A673 (cell line): ENCODE results near the gene RORC. TPM values are rescaled to one million over a fixed set of nuclear protein-coding genes. Genes with fewer than 3 reads are reported as not detected.
"Not testable (repeated sequence)": the region's sequence is repeated elsewhere in the genome, so short reads cannot be mapped to it uniquely, and the experiment has no call there.

Source experiments
- BruUV-seq: library from RNA; stranded (reverse); fragments of 400-500 nt; replicated peaks from 2 replicates; lab custom pipeline; 2021; lab: Mats Ljungman, UMichigan
- CTCF ChIA-PET: fragments of 300-600 bp; sonication (Branson Sonifier 250); formaldehyde crosslinking; loops from one replicate; lab custom pipeline; 2022; ENCODE audit warnings: antibody characterized with exemption; lab: Charles Lee
- POLR2A ChIA-PET: fragments of 300-600 bp; sonication (Branson Sonifier 250); formaldehyde crosslinking; loops from one replicate; lab custom pipeline; 2022; ENCODE audit warnings: antibody characterized with exemption; ENCODE audit not compliant: low non-redundant PET; lab: Charles Lee
- DNase-seq: peaks from one replicate; pipeline ENCODE4 v3.0.0-alpha.2; 2015; ENCODE audit warnings: low spot score
- H3K27ac ChIP-seq: fragments of 200-600 bp; sonication (generic); 2 replicates; pipeline ENCODE4 v1.5.1; 2016; ENCODE audit warnings: mixed run types, low read depth, mild to moderate bottlenecking, mixed read lengths, antibody characterized with exemption, low read length; ENCODE audit not compliant: poor library complexity, severe bottlenecking
- H3K27me3 ChIP-seq: fragments of 200-600 bp; sonication (generic); replicated peaks from 2 replicates; pipeline ENCODE4 v1.6.1; 2017; ENCODE audit warnings: mixed run types, low read depth, mild to moderate bottlenecking, mixed read lengths, antibody characterized with exemption, low read length; ENCODE audit not compliant: insufficient read depth, poor library complexity
- H3K36me3 ChIP-seq: fragments of 200-600 bp; sonication (generic); 2 replicates; pipeline ENCODE4 v1.6.1; 2016; ENCODE audit warnings: mixed run types, mild to moderate bottlenecking, mixed read lengths, antibody characterized with exemption, low read length; ENCODE audit not compliant: insufficient read depth, poor library complexity, severe bottlenecking
- H3K4me1 ChIP-seq: fragments of 200-600 bp; sonication (generic); 2 replicates; pipeline ENCODE4 v1.6.1; 2017; ENCODE audit warnings: mixed run types, mild to moderate bottlenecking, mixed read lengths, antibody characterized with exemption, low read length; ENCODE audit not compliant: insufficient read depth, poor library complexity, severe bottlenecking
- H3K4me3 ChIP-seq: fragments of 200-600 bp; sonication (generic); 2 replicates; pipeline ENCODE4 v1.5.1; 2016; ENCODE audit warnings: low read depth, mixed run types, mild to moderate bottlenecking, mixed read lengths, low read length; ENCODE audit not compliant: poor library complexity, severe bottlenecking
- H3K9me3 ChIP-seq: fragments of 200-600 bp; sonication (generic); 2 replicates; pipeline ENCODE4 v1.6.1; 2016; ENCODE audit warnings: mixed run types, low read depth, mild to moderate bottlenecking, mixed read lengths, antibody characterized with exemption, low read length; ENCODE audit not compliant: poor library complexity, severe bottlenecking
- EZH2 ChIP-seq: fragments of 200-600 bp; sonication (generic); IDR thresholded peaks from 2 replicates; pipeline ENCODE4 v1.6.1; 2017; ENCODE audit warnings: borderline replicate concordance, low read depth, mild to moderate bottlenecking, mixed read lengths, antibody characterized with exemption, low read length; ENCODE audit not compliant: poor library complexity, severe bottlenecking
- intact Hi-C: fragments of 100-400 bp; cut with micrococcal nuclease; formaldehyde crosslinking; loops from one replicate; pipeline ENCODE4 v1.10.0; 2022; ENCODE audit not compliant: unreplicated experiment
- total RNA-seq: library from RNA; stranded (reverse); gene quantifications from 2 replicates; pipeline ENCODE4 v1.2.3, GENCODE V29; 2021
- TF ChIP-seq, protein P1 (sequence below): fragments of 300-800, 200-600 bp; sonication (generic); conservative IDR thresholded peaks from 2 replicates; pipeline ENCODE4 v1.5.1; 2017; ENCODE audit warnings: low read depth, mild to moderate bottlenecking, antibody characterized with exemption, low read length, moderate library complexity, mixed read lengths

RORC gene
- total RNA-seq, 1 experiment from 2014 or later: not detected

DNA sequence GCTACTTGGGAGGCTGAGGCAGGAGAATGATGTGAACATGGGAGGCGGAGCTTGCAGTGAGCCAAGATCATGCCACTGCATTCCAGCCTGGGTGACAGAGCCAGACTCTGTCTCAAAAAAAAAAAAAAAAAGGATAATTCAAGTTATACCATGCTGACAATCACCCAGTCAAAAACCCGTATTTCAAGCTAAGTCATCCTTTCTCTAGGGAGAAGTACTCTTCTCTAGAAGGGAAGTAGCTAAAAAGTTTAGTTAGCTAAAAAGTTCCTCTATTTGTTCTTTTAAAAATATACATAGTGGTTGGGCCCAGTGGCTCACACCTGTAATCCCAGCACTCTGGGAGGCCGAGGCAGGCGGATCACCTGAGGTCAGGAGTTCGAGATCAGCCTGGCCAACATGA, 50.9 kb downstream of the RORC start:
- peaks cover 17% of the 10 kb centered on the region for H3K27me3 ChIP-seq
- H3K27ac ChIP-seq, POLR2A ChIA-PET, H3K4me3 ChIP-seq, intact Hi-C loops, DNase-seq, CTCF ChIA-PET, H3K4me1 ChIP-seq, BruUV-seq, H3K36me3 ChIP-seq, H3K9me3 ChIP-seq: not testable (repeated sequence)

DNA sequence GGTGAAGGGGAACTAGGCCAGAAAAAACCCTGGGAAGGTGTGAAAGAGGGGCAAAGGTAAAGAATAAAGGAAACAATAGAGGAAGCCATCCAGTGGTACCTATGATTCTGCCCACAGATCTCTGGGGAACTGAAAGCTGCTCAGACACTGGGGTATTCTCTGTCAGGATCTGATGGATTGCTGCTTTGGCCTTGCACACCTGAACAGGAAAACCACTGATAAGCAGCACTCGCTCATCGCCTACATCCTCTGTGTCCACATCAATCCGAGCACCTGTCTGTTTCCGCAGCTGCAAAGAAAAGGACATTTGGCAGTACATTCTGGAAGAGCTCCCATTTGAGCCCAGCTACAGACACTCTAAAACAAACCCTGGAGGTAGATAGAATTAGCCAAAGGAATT, 51.8 kb downstream of the RORC start:
- intact Hi-C loops: no loop called here
- Histone ChIP-seq H3K27ac (no peak overlapping the region), H3K9me3 (no peaks in the 10 kb centered on the region), H3K27me3 (peaks cover 10% of the 10 kb centered on the region), H3K4me1 (no peaks in the 10 kb centered on the region), H3K36me3 (no peaks in the 10 kb centered on the region), H3K4me3 (no peak overlapping the region)
- CTCF ChIA-PET: no interaction called here
- TF ChIP-seq, protein P1, sequence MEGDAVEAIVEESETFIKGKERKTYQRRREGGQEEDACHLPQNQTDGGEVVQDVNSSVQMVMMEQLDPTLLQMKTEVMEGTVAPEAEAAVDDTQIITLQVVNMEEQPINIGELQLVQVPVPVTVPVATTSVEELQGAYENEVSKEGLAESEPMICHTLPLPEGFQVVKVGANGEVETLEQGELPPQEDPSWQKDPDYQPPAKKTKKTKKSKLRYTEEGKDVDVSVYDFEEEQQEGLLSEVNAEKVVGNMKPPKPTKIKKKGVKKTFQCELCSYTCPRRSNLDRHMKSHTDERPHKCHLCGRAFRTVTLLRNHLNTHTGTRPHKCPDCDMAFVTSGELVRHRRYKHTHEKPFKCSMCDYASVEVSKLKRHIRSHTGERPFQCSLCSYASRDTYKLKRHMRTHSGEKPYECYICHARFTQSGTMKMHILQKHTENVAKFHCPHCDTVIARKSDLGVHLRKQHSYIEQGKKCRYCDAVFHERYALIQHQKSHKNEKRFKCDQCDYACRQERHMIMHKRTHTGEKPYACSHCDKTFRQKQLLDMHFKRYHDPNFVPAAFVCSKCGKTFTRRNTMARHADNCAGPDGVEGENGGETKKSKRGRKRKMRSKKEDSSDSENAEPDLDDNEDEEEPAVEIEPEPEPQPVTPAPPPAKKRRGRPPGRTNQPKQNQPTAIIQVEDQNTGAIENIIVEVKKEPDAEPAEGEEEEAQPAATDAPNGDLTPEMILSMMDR: no peak
- TF ChIP-seq EZH2: no peak
- no peak for DNase-seq
- no TSS peak for BruUV-seq
- POLR2A ChIA-PET: no interaction called here

DNA sequence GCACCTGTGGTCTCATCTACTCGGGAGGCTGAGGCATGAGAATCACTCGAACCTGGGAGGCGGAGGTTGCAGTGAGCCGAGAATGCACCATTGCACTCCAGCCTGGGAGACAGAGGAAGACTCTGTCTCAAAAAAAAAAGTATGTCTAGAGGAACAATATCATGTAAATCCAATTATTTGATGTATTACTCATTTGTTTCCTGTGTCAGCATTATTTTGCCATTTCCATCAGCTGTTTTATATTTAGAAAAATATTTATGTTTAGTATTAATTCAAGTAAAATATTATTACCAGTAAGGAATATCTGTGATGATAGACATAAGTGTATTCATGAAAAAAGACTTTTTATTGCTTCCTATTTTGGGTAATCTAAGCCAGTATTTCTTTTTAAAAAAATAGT, 54.3 kb downstream of the RORC start:
- Histone ChIP-seq H3K27me3 (no peaks in the 10 kb centered on the region), H3K4me3 (no peak overlapping the region), H3K4me1 (no peaks in the 10 kb centered on the region), H3K27ac (no peak overlapping the region), H3K36me3 (no peaks in the 10 kb centered on the region), H3K9me3 (no peaks in the 10 kb centered on the region)
- no TSS peak for BruUV-seq
- no peak for DNase-seq
- ChIA-PET POLR2A (no interaction called here), CTCF (no interaction called here)
- intact Hi-C loops: no loop called here
- no peak for TF ChIP-seq EZH2
- TF ChIP-seq, protein P1: no peak

DNA sequence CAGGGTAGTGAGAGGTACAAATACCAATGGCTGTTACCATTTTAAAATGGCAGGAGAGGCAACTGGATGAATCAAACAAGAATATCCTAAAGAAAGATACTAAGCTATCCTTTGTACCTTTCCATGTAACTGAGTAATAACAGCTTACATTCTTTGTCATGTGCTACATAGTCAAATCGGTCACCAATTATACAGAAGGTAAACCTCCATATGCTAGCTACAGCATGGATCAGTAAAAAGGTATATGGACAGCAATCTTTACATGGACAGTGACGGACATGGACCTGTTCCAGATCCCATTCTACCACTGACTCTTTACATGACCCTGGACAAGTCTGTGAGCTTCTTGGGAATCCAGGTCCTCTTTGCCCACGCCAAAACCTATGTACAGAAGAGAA, 54.9 kb downstream of the RORC start:
- POLR2A ChIA-PET: interaction anchor here (0.7 kb wide), 1 partner anchor 73 kb away, joined by 3 read pairs; no protein-coding TSS in a partner anchor
- CTCF ChIA-PET: no interaction called here
- TF ChIP-seq, protein P1: no peak
- no peak for TF ChIP-seq EZH2

More for the DNA sequence above, 54.9 kb downstream of the RORC start:
- Histone ChIP-seq H3K4me1 (no peaks in the 10 kb centered on the region), H3K27me3 (no peaks in the 10 kb centered on the region), H3K27ac (no peak overlapping the region), H3K36me3 (no peaks in the 10 kb centered on the region), H3K4me3 (no peak overlapping the region), H3K9me3 (no peaks in the 10 kb centered on the region)
- DNase-seq: no peak
- intact Hi-C loops: no loop called here
- no TSS peak for BruUV-seq
